GM23338 (cell line): ENCODE data around the gene IDNK. TPM values are rescaled to one million over a fixed set of nuclear protein-coding genes. Genes with fewer than 3 reads are reported as not detected.

Source experiments
- ATAC-seq: fragments of 200-7000 bp; cut with Tn5 transposase; 3 replicates; pipeline ENCODE4 v1.9.1; 2020
- DNase-seq: peaks from one replicate; pipeline ENCODE4 v3.0.0-alpha.2; 2015; ENCODE audit warnings: low spot score
- H2AFZ ChIP-seq: fragments of 200-600 bp; sonication (generic); 2 replicates; pipeline ENCODE4 v1.8.0; 2016; ENCODE audit warnings: antibody characterized with exemption, mild to moderate bottlenecking, moderate library complexity
- H3F3A ChIP-seq: fragments of 200-600 bp; sonication (generic); replicated peaks from 2 replicates; pipeline ENCODE4 v1.8.0; 2017; ENCODE audit warnings: antibody characterized with exemption, mixed run types, low read depth
- H3K27ac ChIP-seq: fragments of 200-600 bp; sonication (generic); 2 replicates; pipeline ENCODE4 v1.6.1; 2016; ENCODE audit warnings: low read depth
- H3K27me3 ChIP-seq: fragments of 200-600 bp; sonication (generic); 2 replicates; pipeline ENCODE4 v1.8.0; 2016; ENCODE audit warnings: mild to moderate bottlenecking, mixed run types, moderate library complexity; ENCODE audit not compliant: insufficient read depth
- H3K36me3 ChIP-seq: fragments of 200-600 bp; sonication (generic); 2 replicates; pipeline ENCODE4 v1.8.0; 2016; ENCODE audit warnings: mild to moderate bottlenecking; ENCODE audit not compliant: insufficient read depth
- H3K4me1 ChIP-seq: fragments of 200-600 bp; sonication (generic); 2 replicates; pipeline ENCODE4 v1.8.0; 2016; ENCODE audit warnings: mild to moderate bottlenecking, moderate library complexity; ENCODE audit not compliant: insufficient read depth
- H3K4me2 ChIP-seq: fragments of 200-600 bp; sonication (generic); 2 replicates; pipeline ENCODE4 v1.7.1; 2017; ENCODE audit warnings: mixed run types
- H3K4me3 ChIP-seq: fragments of 200-600 bp; sonication (generic); 2 replicates; pipeline ENCODE4 v1.6.1; 2016; ENCODE audit warnings: mixed run types
- H3K79me2 ChIP-seq: fragments of 200-600 bp; sonication (generic); replicated peaks from 2 replicates; pipeline ENCODE4 v1.8.0; 2017; ENCODE audit warnings: mild to moderate bottlenecking; ENCODE audit not compliant: insufficient read depth
- H3K9me2 ChIP-seq: fragments of 200-600 bp; sonication (generic); 2 replicates; pipeline ENCODE4 v1.8.0; 2017; ENCODE audit not compliant: insufficient read depth
- H4K20me1 ChIP-seq: fragments of 200-600 bp; sonication (generic); replicated peaks from 2 replicates; pipeline ENCODE4 v1.8.0; 2017; ENCODE audit warnings: mild to moderate bottlenecking; ENCODE audit not compliant: insufficient read depth
- H3K27ac Mint-ChIP-seq: 2 replicates; pipeline ENCODE4 v1.8.0; 2020; ENCODE audit warnings: inconsistent platforms, mild to moderate bottlenecking, moderate library complexity, mixed read lengths
- H3K27me3 Mint-ChIP-seq: 3 replicates; pipeline ENCODE4 v1.8.0; 2022; ENCODE audit warnings: low read depth, mild to moderate bottlenecking, moderate library complexity, mixed read lengths, inconsistent platforms; ENCODE audit not compliant: insufficient read depth, poor library complexity
- H3K36me3 Mint-ChIP-seq: 3 replicates; pipeline ENCODE4 v1.8.0; 2021; ENCODE audit warnings: low read depth, mild to moderate bottlenecking, inconsistent platforms, moderate library complexity, mixed read lengths
- H3K4me1 Mint-ChIP-seq: 3 replicates; pipeline ENCODE4 v1.8.0; 2020; ENCODE audit warnings: mild to moderate bottlenecking, inconsistent platforms, mixed read lengths
- H3K4me3 Mint-ChIP-seq: 3 replicates; pipeline ENCODE4 v1.8.0; 2021; ENCODE audit warnings: moderate library complexity, mild to moderate bottlenecking, inconsistent platforms, mixed read lengths
- H3K9me3 Mint-ChIP-seq: 3 replicates; pipeline ENCODE4 v1.8.0; 2020; ENCODE audit warnings: moderate library complexity, mild to moderate bottlenecking, inconsistent platforms, mixed read lengths
- CREB1 ChIP-seq: fragments of 250-450 bp; sonication (Bioruptor Pico); IDR thresholded peaks from 2 replicates; pipeline ENCODE4 v1.5.0; 2020; ENCODE audit warnings: low read depth, mild to moderate bottlenecking, moderate library complexity
- CTCF ChIP-seq, 2 experiments: fragments of 200-600 bp in 1 of 2; sonication (generic) in 1 of 2; conservative IDR thresholded peaks; 2 replicates each; pipeline versions ENCODE4 v1.5.1 to v1.6.1; 2016 to 2017; ENCODE audit warnings: antibody characterized with exemption in 2 of 2, low read depth in 2 of 2, mild to moderate bottlenecking in 2 of 2, moderate library complexity in 1 of 2
- ETS1 ChIP-seq: IDR thresholded peaks from 2 replicates; pipeline ENCODE4 v1.6.1; 2016; ENCODE audit warnings: antibody characterized with exemption
- EZH2 ChIP-seq: fragments of 200-600 bp; sonication (generic); IDR thresholded peaks from one replicate; pipeline ENCODE4 v1.8.0; 2017; ENCODE audit warnings: antibody characterized with exemption, mild to moderate bottlenecking, low read depth; ENCODE audit not compliant: unreplicated experiment
- EZH2phosphoT487 ChIP-seq: fragments of 200-600 bp; sonication (generic); IDR thresholded peaks from one replicate; pipeline ENCODE4 v1.8.1; 2018; ENCODE audit warnings: antibody characterized with exemption; ENCODE audit not compliant: unreplicated experiment
- JUNB ChIP-seq: IDR thresholded peaks from one replicate; pipeline ENCODE4 v1.6.1; 2016; ENCODE audit warnings: antibody characterized with exemption; ENCODE audit not compliant: unreplicated experiment
- NANOG ChIP-seq: IDR thresholded peaks from 2 replicates; pipeline ENCODE4 v1.6.1; 2016; ENCODE audit warnings: antibody characterized with exemption, borderline replicate concordance
- POLR2AphosphoS5 ChIP-seq: IDR thresholded peaks from 2 replicates; pipeline ENCODE4 v1.6.1; 2016; ENCODE audit warnings: antibody characterized with exemption, low read depth
- REST ChIP-seq: IDR thresholded peaks from one replicate; pipeline ENCODE4 v1.6.1; 2018; ENCODE audit warnings: antibody characterized with exemption; ENCODE audit not compliant: unreplicated experiment
- STAT1 ChIP-seq: IDR thresholded peaks from one replicate; pipeline ENCODE4 v1.6.1; 2016; ENCODE audit warnings: antibody characterized with exemption; ENCODE audit not compliant: unreplicated experiment
- ZNF114 ChIP-seq: fragments of 250-450 bp; sonication (Bioruptor Pico); IDR thresholded peaks from 2 replicates; pipeline ENCODE4 v1.5.0; 2020; ENCODE audit warnings: mild to moderate bottlenecking, moderate library complexity
- ZNF331 ChIP-seq: fragments of 250-450 bp; sonication (Bioruptor Pico); IDR thresholded peaks from 2 replicates; pipeline ENCODE4 v1.5.0; 2020; ENCODE audit warnings: low read depth, mild to moderate bottlenecking, moderate library complexity
- ZNF462 ChIP-seq: fragments of 250-450 bp; sonication (Bioruptor Pico); IDR thresholded peaks from 2 replicates; pipeline ENCODE4 v1.5.0; 2020; ENCODE audit warnings: mild to moderate bottlenecking, moderate library complexity
- polyA plus RNA-seq: library from polyadenylated mRNA; unstranded; fragments of >200 nt; fragmentation: Nextera tagmentation; extraction: Ambion mirVana; gene quantifications from 2 replicates; pipeline ENCODE4 v1.2.1, GENCODE V29; 2016
- total RNA-seq: library from RNA; depleted of rRNA; stranded (reverse); fragments of >200 nt; shearing (Covaris generic); gene quantifications from 2 replicates; pipeline ENCODE4 v1.2.3, GENCODE V29; 2014

Gene IDNK
- total and polyA plus RNA-seq, 2 experiments from 2014 or later: 0.21 to 0.94 TPM

GRCh38 chr9:83670381-83670780, 47.4 kb downstream of the IDNK start:
- ATAC-seq: no peak
- no peaks in the 10 kb centered on the region for H3K27me3 Mint-ChIP-seq
- no peaks in the 10 kb centered on the region for H3K9me2 ChIP-seq
- H3K9me3 Mint-ChIP-seq: no peaks in the 10 kb centered on the region; the same call in 2 of the 3 replicates
- H3K4me1 ChIP-seq: no peaks in the 10 kb centered on the region
- peaks cover 14% of the 10 kb centered on the region for H3K36me3 ChIP-seq
- H3K4me1 Mint-ChIP-seq: no peaks in the 10 kb centered on the region
- H3K36me3 Mint-ChIP-seq: peaks cover 48% of the 10 kb centered on the region; the same call in 2 of the 3 replicates
- no peak overlapping the region for H3K4me2 ChIP-seq
- no peak overlapping the region for H3K27ac Mint-ChIP-seq
- H3K4me3 ChIP-seq: no peak overlapping the region
- no peaks in the 10 kb centered on the region for H3K27me3 ChIP-seq
- H3K79me2 ChIP-seq: peaks cover 39% of the 10 kb centered on the region
- H3K27ac ChIP-seq: no peak overlapping the region
- DNase-seq: no peak
- H2AFZ ChIP-seq: no peak overlapping the region
- H3F3A ChIP-seq: no peaks in the 10 kb centered on the region
- no peak for TF ChIP-seq NANOG
- no peak for TF ChIP-seq JUNB
- no peak for TF ChIP-seq STAT1
- no peak for TF ChIP-seq ETS1
- no peak for TF ChIP-seq ZNF114 (CRISPR knock-in tag)
- TF ChIP-seq CREB1: no peak
- no peak for TF ChIP-seq REST
- TF ChIP-seq EZH2phosphoT487: no peak
- TF ChIP-seq ZNF462 (CRISPR knock-in tag): no peak
- no peak for TF ChIP-seq POLR2AphosphoS5
- TF ChIP-seq CTCF (conservative IDR thresholded peaks at IDR 0.05; ENCODE audit: low read depth in 2 of 2): no peak
- TF ChIP-seq ZNF331 (CRISPR knock-in tag): no peak
- TF ChIP-seq EZH2: no peak
- H4K20me1 ChIP-seq: peaks cover 4% of the 10 kb centered on the region
- no peak overlapping the region for H3K4me3 Mint-ChIP-seq
